ENCODE measurements around the gene TKTL1. TPM values are rescaled to one million over a fixed set of nuclear protein-coding genes. Genes with fewer than 3 reads are reported as not detected.

The TKTL1 gene
- total RNA-seq, 1 experiment from 2014 or later, result 1.6 TPM

DNA sequence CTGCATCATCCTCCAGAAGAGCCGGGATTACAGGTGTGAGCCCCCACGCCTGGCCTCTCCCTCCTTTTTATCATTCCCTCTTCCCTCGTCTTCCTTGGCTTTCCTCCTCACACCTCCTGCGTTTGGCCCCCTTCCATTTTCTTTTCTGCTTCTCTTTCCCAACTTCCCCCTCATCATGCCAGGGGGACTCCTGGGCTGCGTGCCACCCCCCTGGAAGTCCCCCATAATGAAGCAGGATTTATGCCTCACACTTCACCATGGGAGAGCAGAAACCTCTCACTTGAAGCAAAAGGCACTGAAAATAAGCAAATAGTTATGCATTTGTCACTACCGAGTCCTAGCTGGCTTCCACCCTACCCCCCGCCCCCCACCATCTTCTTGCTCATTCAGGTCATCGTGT lies 7.9 kb downstream of the TKTL1 start:
- DNase-seq, result no peak
- Histone ChIP-seq H3K27me3 (ENCODE audit: control insufficient read depth, insufficient read depth, low read length) (no peaks in the 10 kb centered on the region), H3K36me3 (replicated peaks; ENCODE audit: control insufficient read depth, insufficient read depth, low read length) (no peaks in the 10 kb centered on the region), H3K4me3 (ENCODE audit: insufficient read depth, low read depth, low read length) (no peak overlapping the region)

DNA sequence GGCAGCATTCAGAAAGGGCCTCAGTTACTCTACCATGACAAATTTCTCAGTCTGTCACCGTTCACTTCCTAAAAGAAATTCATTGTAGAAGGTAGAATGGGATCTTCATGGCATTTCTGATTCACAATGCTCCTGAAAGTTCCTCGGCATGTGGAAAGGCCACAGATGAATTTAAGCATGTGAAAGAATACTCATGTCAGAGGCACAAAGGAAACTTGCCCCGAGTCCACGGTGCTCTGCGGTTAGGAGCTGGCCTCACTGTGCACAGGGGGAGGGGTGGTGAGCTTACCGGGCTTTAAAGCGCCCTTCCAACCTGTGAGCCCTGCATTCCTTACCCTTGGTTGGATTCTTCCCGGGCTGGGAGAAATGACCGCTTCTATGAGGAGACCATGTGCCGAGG lies 9.3 kb downstream of the TKTL1 start:
- no peak for DNase-seq
- Histone ChIP-seq H3K27me3 (ENCODE audit: control insufficient read depth, insufficient read depth, low read length) (no peaks in the 10 kb centered on the region), H3K36me3 (replicated peaks; ENCODE audit: control insufficient read depth, insufficient read depth, low read length) (no peaks in the 10 kb centered on the region), H3K4me3 (ENCODE audit: insufficient read depth, low read depth, low read length) (no peak overlapping the region)

DNA sequence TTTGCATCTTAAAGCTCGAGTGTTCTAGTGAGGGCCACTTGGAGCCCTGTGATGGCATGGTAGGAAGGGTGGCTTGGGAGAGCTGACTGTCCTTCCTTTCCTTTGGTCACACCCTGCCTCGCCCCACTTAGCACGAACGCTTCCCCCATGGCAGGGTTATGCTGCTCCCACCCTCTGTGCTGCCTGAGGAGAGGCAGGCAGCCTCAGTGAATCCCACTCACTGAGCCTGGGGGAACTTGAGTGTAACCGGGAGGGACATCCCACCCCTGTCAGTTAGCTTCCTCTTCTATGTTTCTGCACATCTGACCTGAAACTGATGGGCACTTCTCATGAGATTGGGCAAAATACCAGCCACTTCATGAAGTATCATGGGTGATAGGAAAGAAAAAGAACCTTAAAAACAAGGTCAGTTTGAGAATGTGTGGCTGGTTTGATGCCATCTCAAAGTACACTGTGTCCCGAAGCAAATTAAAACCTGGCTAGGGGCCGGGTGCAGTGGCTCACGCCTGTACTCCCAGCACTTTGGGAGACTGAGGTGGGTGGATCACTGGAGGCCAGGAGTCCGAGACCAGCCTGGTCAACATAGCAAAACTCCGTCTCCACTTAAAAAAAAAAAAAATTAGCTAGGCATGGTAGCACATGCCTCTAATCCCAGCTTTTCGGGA lies 10.1 kb downstream of the TKTL1 start:
- Histone ChIP-seq H3K27me3 (ENCODE audit: control insufficient read depth, insufficient read depth, low read length) (no peaks in the 10 kb centered on the region), H3K36me3 (replicated peaks; ENCODE audit: control insufficient read depth, insufficient read depth, low read length) (no peaks in the 10 kb centered on the region), H3K4me3 (ENCODE audit: insufficient read depth, low read depth, low read length) (no peak overlapping the region)
- DNase-seq, result no peak

DNA sequence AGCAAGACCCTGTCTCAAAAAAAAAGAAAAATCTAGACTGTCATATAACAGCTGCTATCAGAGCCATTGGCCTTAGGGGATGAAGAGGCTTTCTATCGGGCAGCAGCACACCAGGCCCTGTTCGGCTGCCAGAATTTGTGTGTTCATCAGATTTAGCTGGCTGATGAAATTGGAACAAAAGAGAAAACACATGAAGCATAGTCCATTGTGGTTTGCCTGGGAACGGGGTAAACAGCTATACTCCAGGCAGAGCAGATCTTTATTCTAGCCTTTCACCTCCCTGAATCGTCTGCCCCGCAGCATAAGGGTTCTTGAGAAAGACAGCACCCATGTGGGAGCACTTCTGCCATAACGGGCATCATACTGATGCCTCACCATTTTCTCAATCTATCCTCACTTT lies 11.6 kb downstream of the TKTL1 start:
- Histone ChIP-seq H3K27me3 (ENCODE audit: control insufficient read depth, insufficient read depth, low read length) (no peaks in the 10 kb centered on the region), H3K4me3 (ENCODE audit: insufficient read depth, low read depth, low read length) (no peak overlapping the region), H3K36me3 (replicated peaks; ENCODE audit: control insufficient read depth, insufficient read depth, low read length) (no peaks in the 10 kb centered on the region)
- no peak for DNase-seq

DNA sequence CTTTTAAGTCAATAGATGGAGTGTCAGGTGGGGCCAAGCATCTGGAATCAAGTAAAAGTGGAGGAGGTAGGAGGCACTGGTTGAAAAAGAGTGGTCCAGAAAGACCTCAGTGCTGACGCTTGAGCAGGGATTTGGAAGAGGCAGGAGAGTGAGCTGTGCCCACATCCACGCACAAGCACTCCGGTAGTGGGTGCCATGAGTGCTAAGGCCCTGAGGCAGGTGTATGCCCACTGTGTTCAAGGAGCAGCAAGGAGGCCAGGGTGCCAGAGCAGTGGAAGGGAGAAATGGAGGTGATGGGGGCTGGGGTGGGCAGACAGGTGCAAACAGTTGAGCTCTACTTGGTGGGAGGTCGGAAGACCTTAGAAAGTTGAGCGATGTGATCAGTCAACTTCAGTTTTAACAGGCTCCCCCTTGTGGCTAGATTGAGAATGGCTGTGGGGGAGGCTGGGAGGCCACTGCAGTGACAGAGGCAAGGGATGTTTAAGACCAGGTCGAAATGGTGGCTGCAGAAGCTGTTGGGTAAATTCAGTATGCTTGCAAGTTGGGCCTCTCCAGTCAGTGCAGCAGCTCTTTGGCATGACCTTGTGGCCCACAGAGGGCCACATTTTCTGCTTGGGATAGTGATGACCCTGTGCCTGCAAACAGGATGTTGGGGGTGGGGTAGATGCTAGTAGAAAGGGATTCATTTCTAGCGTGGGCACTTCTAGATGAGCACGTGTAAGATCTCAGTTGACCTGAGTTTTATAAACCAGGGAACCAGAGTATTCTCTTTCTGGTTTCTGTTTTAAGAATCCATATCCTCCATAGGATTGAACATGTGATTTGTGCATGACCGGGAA lies 12.7 kb downstream of the TKTL1 start:
- Histone ChIP-seq H3K36me3 (replicated peaks; ENCODE audit: control insufficient read depth, insufficient read depth, low read length) (no peaks in the 10 kb centered on the region), H3K4me3 (ENCODE audit: insufficient read depth, low read depth, low read length) (no peak overlapping the region), H3K27me3 (ENCODE audit: control insufficient read depth, insufficient read depth, low read length) (no peaks in the 10 kb centered on the region)
- peak; percentile 76 for DNase-seq

DNA sequence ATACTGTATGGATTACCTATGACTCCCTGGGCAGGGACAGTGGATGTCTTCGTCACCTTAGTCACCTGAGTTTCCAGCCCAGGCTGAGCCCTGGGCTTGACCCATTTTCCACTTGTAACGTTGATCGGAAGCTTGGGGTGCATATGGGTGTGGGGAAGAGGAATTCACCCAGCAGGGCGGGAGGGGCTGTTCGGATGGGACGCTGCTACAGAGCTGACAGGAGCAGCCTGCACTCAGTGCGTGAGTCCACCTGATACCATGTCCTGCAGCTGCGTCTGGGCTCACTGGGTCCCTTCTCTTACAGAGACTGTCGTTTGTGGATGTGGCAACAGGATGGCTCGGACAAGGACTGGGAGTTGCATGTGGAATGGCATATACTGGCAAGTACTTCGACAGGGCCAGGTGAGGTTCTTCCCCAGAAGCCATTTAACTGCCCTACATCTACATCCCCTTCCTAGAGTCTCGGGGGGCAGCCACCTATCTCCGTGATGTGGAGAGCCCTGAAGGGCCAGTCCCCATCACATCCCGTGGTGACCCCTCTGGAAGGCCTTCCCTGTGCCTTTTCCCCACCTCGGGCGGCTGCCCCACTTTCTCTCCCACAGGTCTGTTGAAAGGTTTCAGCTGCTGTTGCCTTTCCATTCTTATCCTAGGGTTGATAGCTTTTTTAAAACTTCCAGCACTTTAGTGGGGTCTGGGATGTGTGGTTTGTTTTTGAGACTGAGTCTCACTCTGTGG lies 13.6 kb downstream of the TKTL1 start:
- no peaks in the 10 kb centered on the region for H3K27me3 ChIP-seq (ENCODE audit: control insufficient read depth, insufficient read depth, low read length)
- no peak for DNase-seq
- no peak overlapping the region for H3K4me3 ChIP-seq (ENCODE audit: insufficient read depth, low read depth, low read length)
- H3K36me3 ChIP-seq (replicated peaks; ENCODE audit: control insufficient read depth, insufficient read depth, low read length), result no peaks in the 10 kb centered on the region

DNA sequence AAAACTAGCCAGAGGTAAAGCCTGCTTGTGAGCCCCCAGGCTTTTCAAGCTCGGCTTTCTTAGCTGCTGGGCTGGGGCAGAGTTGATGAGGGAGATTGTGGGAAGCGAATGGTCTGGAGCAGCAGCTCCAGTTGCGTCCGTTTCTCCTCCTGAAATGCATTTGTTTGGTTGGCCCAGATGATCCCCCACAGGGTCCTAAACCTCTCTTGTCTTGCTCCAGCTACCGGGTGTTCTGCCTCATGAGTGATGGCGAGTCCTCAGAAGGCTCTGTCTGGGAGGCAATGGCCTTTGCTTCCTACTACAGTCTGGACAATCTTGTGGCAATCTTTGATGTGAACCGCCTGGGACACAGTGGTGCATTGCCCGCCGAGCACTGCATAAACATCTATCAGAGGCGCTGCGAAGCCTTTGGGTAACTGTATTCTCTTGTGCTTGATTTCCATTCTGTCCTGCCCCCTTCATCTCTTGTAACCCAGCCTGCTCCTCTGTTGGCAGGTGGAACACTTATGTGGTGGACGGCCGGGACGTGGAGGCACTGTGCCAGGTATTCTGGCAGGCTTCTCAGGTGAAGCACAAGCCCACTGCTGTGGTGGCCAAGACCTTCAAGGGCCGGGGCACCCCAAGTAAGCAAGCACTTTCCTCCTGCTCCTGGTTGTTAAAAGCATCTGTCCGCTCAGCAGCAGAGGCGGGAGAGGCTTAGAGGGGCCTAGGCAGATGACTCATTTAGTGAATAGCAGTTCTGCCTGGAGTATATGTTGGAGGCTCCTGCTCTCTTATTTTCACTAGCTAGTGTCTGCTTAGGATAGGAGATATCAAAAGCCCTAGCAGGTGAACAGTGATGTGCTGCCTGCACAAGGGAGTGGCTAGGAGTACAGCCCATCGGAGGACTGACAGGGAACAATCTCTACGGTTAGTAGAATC lies 15.3 kb downstream of the TKTL1 start:
- H3K4me3 ChIP-seq (ENCODE audit: insufficient read depth, low read depth, low read length), result no peak overlapping the region
- H3K27me3 ChIP-seq (ENCODE audit: control insufficient read depth, insufficient read depth, low read length), result no peaks in the 10 kb centered on the region
- no peaks in the 10 kb centered on the region for H3K36me3 ChIP-seq (replicated peaks; ENCODE audit: control insufficient read depth, insufficient read depth, low read length)
- no peak for DNase-seq

DNA sequence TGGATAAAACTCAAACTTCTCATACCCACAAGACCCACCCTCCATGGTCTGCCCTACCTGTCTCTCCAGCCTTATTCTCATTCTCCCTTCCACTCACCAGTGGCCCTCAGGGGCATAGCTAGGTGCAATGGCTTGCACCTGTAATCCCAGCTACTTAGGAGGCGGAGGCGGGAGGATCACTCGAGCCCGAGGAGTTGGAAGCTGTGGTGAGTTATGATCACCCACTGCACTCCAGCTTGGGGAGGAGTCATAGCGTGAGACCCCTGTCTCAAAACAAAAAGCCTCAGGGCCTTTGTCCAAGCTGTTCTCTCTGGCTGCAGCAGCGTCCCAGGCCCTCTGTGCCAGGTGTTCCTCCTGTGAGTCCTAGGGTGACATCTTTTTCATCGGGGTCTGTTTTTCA lies 16.5 kb downstream of the TKTL1 start:
- Histone ChIP-seq H3K4me3 (ENCODE audit: insufficient read depth, low read depth, low read length) (no peak overlapping the region), H3K27me3 (ENCODE audit: control insufficient read depth, insufficient read depth, low read length) (no peaks in the 10 kb centered on the region), H3K36me3 (replicated peaks; ENCODE audit: control insufficient read depth, insufficient read depth, low read length) (no peaks in the 10 kb centered on the region)
- no peak for DNase-seq

DNA sequence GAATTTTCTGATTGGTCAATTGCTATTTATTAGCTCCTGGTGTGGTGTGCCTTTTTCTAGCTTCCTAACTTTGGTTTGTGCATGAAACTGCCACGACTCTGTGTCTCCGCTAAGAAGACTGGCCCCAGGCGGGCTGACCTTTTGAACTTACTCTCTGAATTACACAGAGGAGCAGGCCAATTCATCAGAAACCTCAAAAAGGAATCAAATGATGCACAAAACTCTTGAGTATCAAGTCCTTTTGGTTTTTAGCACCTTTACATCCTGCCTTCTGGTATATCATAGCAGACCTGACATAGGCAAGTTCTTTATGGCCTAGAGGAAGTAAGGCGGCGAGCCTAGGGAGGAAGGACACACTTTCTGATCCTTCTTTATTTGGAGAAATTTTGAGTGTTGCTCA lies 17.6 kb downstream of the TKTL1 start:
- DNase-seq, result no peak
- H3K4me3 ChIP-seq (ENCODE audit: insufficient read depth, low read depth, low read length), result no peak overlapping the region
- H3K27me3 ChIP-seq (ENCODE audit: control insufficient read depth, insufficient read depth, low read length), result no peaks in the 10 kb centered on the region
- H3K36me3 ChIP-seq (replicated peaks; ENCODE audit: control insufficient read depth, insufficient read depth, low read length), result no peaks in the 10 kb centered on the region

DNA sequence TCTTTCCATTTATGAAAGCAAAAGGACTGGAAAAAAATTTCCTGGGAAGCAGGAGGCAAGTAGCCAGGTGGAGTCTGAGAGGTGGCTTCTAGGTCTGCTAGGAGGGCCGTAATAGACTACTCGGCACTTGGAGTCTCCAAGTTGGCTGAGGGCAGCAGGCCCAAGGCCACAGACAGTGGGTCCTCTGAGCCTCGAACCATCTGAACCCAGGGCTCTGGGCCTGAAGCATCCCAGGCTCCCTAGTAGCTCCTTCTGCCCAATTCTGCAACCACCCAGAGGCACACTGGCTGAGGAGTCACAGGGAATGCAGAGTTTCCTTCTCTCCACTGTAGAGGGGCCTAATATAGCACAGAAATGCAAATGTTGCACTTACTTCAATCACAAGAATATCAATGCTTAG lies 19.8 kb downstream of the TKTL1 start:
- Histone ChIP-seq H3K36me3 (replicated peaks; ENCODE audit: control insufficient read depth, insufficient read depth, low read length) (no peaks in the 10 kb centered on the region), H3K27me3 (ENCODE audit: control insufficient read depth, insufficient read depth, low read length) (no peaks in the 10 kb centered on the region), H3K4me3 (ENCODE audit: insufficient read depth, low read depth, low read length) (no peak overlapping the region)

DNA sequence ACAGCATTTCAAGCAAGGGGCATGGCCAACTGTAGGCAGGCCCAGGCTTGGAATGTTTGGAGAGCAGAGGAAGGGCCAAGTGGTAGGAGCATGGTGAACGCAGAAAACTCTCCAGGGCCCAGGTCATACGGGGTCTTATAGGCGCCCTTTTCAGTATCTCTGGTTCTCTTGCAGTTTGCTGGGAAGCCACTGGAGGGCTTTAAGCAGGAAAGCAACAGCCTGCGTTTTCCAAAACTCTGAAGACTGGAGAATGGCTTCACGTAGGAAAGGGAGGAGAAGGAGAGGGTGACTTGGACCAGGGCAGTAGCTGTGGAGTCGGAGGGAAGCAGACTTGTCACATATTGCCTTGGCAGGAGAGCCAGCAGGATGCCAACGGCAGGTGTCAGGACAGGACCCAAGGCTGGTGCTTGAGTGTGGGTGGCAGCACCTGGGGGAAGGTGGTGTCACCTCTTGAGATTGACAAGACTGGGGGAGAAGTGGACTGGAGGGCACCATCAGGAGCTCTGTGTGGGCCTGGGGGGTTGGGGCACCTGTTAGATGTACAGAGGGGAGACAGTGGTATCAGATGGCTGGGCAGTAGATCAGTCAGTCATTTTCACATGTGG lies 21.9 kb downstream of the TKTL1 start:
- peak; percentile 71 for DNase-seq
- no peaks in the 10 kb centered on the region for H3K27me3 ChIP-seq (ENCODE audit: control insufficient read depth, insufficient read depth, low read length)
- H3K4me3 ChIP-seq (ENCODE audit: insufficient read depth, low read depth, low read length), result no peak overlapping the region
- no peaks in the 10 kb centered on the region for H3K36me3 ChIP-seq (replicated peaks; ENCODE audit: control insufficient read depth, insufficient read depth, low read length)

More for the DNA sequence above, 19.8 kb downstream of the TKTL1 start:
- DNase-seq, result no peak

DNA sequence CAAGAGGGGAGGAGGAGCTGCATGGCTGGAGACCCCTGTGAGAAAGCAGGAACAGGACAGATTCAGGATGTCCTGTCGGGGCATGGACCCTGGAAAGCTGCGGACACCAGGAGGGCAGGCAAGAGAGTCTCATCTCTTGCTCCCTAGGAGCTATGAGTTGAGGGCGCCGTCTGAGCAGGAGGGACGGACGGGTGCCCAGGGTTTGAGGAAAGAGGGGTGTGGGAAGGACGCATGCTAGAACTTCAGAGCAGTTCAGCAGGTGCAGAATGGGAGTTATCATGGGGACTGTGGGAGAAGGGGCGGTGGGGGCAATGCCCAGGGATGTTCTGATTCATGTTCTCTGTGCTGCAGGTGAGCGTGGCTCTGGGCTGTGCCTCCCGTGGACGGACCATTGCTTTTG lies 24.8 kb downstream of the TKTL1 start:
- no peaks in the 10 kb centered on the region for H3K27me3 ChIP-seq (ENCODE audit: control insufficient read depth, insufficient read depth, low read length)
- H3K36me3 ChIP-seq (replicated peaks; ENCODE audit: control insufficient read depth, insufficient read depth, low read length), result no peaks in the 10 kb centered on the region
- no peak overlapping the region for H3K4me3 ChIP-seq (ENCODE audit: insufficient read depth, low read depth, low read length)
- no peak for DNase-seq

DNA sequence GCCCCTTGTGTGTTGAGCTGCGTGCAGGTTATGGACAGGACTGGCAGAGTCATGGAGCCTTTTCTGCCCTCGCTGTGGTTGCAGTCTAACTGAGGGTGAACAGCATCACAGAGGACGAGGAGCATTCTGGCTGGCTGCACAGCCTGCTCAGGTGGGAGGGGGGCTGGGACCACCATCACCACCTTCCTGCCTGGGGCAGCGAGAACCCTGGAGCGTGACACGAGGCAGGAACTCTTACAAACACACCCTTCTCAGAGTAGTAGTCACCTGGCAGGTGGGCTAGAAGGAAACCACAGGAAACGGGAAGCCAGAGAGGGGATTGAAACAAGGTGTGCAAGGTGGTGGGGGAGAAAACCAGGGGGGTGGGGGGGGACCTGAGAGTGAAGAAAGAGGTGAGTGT lies 25.6 kb downstream of the TKTL1 start:
- DNase-seq, result no peak
- no peaks in the 10 kb centered on the region for H3K27me3 ChIP-seq (ENCODE audit: control insufficient read depth, insufficient read depth, low read length)
- no peak overlapping the region for H3K4me3 ChIP-seq (ENCODE audit: insufficient read depth, low read depth, low read length)
- H3K36me3 ChIP-seq (replicated peaks; ENCODE audit: control insufficient read depth, insufficient read depth, low read length), result no peaks in the 10 kb centered on the region

DNA sequence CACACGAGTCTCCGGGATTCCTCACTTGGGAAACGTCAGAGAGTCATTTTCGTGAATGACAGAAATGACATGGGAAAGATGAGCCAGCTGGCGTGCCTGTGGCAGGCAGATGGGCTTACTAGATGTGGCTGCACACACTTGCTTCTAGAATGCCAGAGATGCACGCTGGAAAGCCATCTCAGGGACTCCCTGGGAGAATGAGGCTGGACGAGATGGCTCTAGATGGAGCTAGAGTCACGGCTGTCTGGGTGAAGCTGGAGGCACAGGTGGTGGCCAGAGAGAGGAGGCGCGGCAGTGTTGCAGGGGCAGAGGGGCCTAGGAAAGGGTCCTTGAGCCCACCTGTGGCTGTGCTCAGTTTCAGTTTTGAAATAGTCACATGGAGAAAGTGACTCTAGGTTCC lies 26.0 kb downstream of the TKTL1 start:
- no peak for DNase-seq
- H3K4me3 ChIP-seq (ENCODE audit: insufficient read depth, low read depth, low read length), result no peak overlapping the region
- H3K27me3 ChIP-seq (ENCODE audit: control insufficient read depth, insufficient read depth, low read length), result no peaks in the 10 kb centered on the region
- H3K36me3 ChIP-seq (replicated peaks; ENCODE audit: control insufficient read depth, insufficient read depth, low read length), result no peaks in the 10 kb centered on the region

All from H7 (cell line).